H1 (cell line): ENCODE measurements around the gene GARNL3. TPM values are rescaled to one million over a fixed set of nuclear protein-coding genes. Genes with fewer than 3 reads are reported as not detected.

ENCODE experiments used
- CTCF ChIA-PET: fragments of 300-600 bp; sonication (Branson Sonifier 250); formaldehyde crosslinking; loops from one replicate; lab custom pipeline; 2021; ENCODE audit not compliant: partially characterized antibody; lab: Charles Lee
- POLR2A ChIA-PET: fragments of 300-600 bp; sonication (Branson Sonifier 250); formaldehyde crosslinking; loops from one replicate; lab custom pipeline; 2021; ENCODE audit warnings: inconsistent platforms; ENCODE audit not compliant: partially characterized antibody; lab: Charles Lee
- DNase-seq, 2 experiments: peaks; one replicate each; pipeline versions ENCODE4 v3.0.0 to v3.0.0-alpha.2; 2010 to 2022; ENCODE audit warnings: low spot score in 2 of 2, low read depth in 1 of 2, mixed read lengths in 1 of 2
- FAIRE-seq: peaks from 2 replicates; lab custom pipeline; 2011; peaks lifted over from hg19 to GRCh38; lab: Jason Lieb, UNC
- H2AFZ ChIP-seq: 2 replicates; pipeline ENCODE4 v1.8.1; 2012; ENCODE audit warnings: low read length, inconsistent platforms
- H2AK5ac ChIP-seq: 2 replicates; pipeline ENCODE4 v1.6.1; 2013; ENCODE audit warnings: low read depth, low read length
- H2BK120ac ChIP-seq: replicated peaks from 2 replicates; pipeline ENCODE3; 2013; ENCODE audit warnings: low read depth, low read length, inconsistent platforms
- H2BK12ac ChIP-seq: 2 replicates; pipeline ENCODE4 v1.6.1; 2013; ENCODE audit warnings: low read depth, low read length
- H2BK15ac ChIP-seq: 2 replicates; pipeline ENCODE4 v1.6.1; 2013; ENCODE audit warnings: low read length
- H2BK20ac ChIP-seq: 2 replicates; pipeline ENCODE4 v1.6.1; 2013; ENCODE audit warnings: low read length
- H2BK5ac ChIP-seq: 2 replicates; pipeline ENCODE4 v1.6.1; 2013; ENCODE audit warnings: low read depth, low read length
- H3K14ac ChIP-seq: 2 replicates; pipeline ENCODE4 v1.6.1; 2013; ENCODE audit warnings: inconsistent platforms; ENCODE audit not compliant: insufficient read length
- H3K18ac ChIP-seq: 2 replicates; pipeline ENCODE4 v1.6.1; 2013; ENCODE audit warnings: low read length; ENCODE audit errors: extremely low read depth
- H3K23ac ChIP-seq: 2 replicates; pipeline ENCODE4 v1.6.1; 2013; ENCODE audit warnings: inconsistent platforms; ENCODE audit not compliant: insufficient read length
- H3K23me2 ChIP-seq: 2 replicates; pipeline ENCODE4 v1.6.1; 2013; ENCODE audit warnings: low read depth, low read length
- H3K27ac ChIP-seq: 2 replicates; pipeline ENCODE4 v1.6.1; 2011; ENCODE audit warnings: low read depth, low read length, inconsistent platforms
- H3K27me3 ChIP-seq, 4 experiments: replicated peaks in 1 of 4; 1 replicate in 1 of 4; 2 replicates in 3 of 4; pipeline versions ENCODE4 v1.6.1 to v1.8.1; 2011 to 2013; ENCODE audit warnings: low read length in 3 of 4, mild to moderate bottlenecking in 3 of 4, inconsistent platforms in 2 of 4, mixed read lengths in 2 of 4, moderate library complexity in 1 of 4; ENCODE audit not compliant: control insufficient read depth in 3 of 4, insufficient read depth in 3 of 4; ENCODE audit errors: extremely low read depth in 1 of 4
- H3K36me3 ChIP-seq, 4 experiments: 2 replicates each; pipeline versions ENCODE4 v1.6.1 to v1.8.1; 2011 to 2013; ENCODE audit warnings: mild to moderate bottlenecking in 4 of 4, low read length in 3 of 4, moderate library complexity in 2 of 4, control low read depth in 1 of 4, inconsistent platforms in 1 of 4; ENCODE audit not compliant: insufficient read depth in 4 of 4, control insufficient read depth in 2 of 4
- H3K4ac ChIP-seq: replicated peaks from 2 replicates; pipeline ENCODE3; 2013; ENCODE audit warnings: low read length, low read depth, mixed read lengths, inconsistent platforms; ENCODE audit not compliant: insufficient read length
- H3K4me1 ChIP-seq, 4 experiments: replicated peaks in 1 of 4; 1 replicate in 1 of 4; 2 replicates in 3 of 4; pipeline versions ENCODE4 v1.6.1 to v1.8.1; 2011 to 2013; ENCODE audit warnings: low read length in 3 of 4, inconsistent platforms in 2 of 4, mixed read lengths in 1 of 4; ENCODE audit not compliant: insufficient read depth in 4 of 4, control insufficient read depth in 3 of 4
- H3K4me2 ChIP-seq, 2 experiments: 2 replicates each; pipeline versions ENCODE4 v1.6.1 to v1.8.1; 2011 to 2013; ENCODE audit warnings: low read depth in 2 of 2, low read length in 2 of 2, control low read depth in 1 of 2, inconsistent platforms in 1 of 2, mild to moderate bottlenecking in 1 of 2; ENCODE audit not compliant: insufficient read depth in 1 of 2
- H3K4me3 ChIP-seq, 4 experiments: fragments of 200-600, 300-600 bp in 1 of 4; sonication (generic), shearing (Covaris generic), sonication (Bioruptor Twin) in 1 of 4; 2 replicates each; pipeline versions ENCODE4 v1.5.1 to v1.8.1; 2011 to 2016; ENCODE audit warnings: low read length in 4 of 4, low read depth in 3 of 4, control low read depth in 2 of 4, inconsistent platforms in 2 of 4, mild to moderate bottlenecking in 2 of 4, mixed read lengths in 1 of 4, moderate library complexity in 1 of 4; ENCODE audit not compliant: insufficient read depth in 2 of 4; ENCODE audit errors: extremely low read depth in 1 of 4
- H3K56ac ChIP-seq: replicated peaks from 2 replicates; pipeline ENCODE3; 2013; ENCODE audit warnings: low read depth, mild to moderate bottlenecking, mixed read lengths, low read length, inconsistent platforms; ENCODE audit not compliant: insufficient read length
- H3K79me1 ChIP-seq: 2 replicates; pipeline ENCODE4 v1.6.1; 2013; ENCODE audit warnings: low read depth, low read length, control low read depth
- H3K79me2 ChIP-seq, 2 experiments: 2 replicates each; pipeline versions ENCODE4 v1.6.1 to v1.8.1; 2012 to 2013; ENCODE audit warnings: low read length in 2 of 2, mild to moderate bottlenecking in 2 of 2, inconsistent platforms in 1 of 2; ENCODE audit not compliant: insufficient read depth in 2 of 2, control insufficient read depth in 1 of 2
- H3K9ac ChIP-seq, 4 experiments: replicated peaks in 1 of 4; 1 replicate in 1 of 4; 2 replicates in 3 of 4; pipeline versions ENCODE4 v1.6.1 to v1.8.1; 2011 to 2013; ENCODE audit warnings: low read depth in 3 of 4, low read length in 3 of 4, control low read depth in 2 of 4, mild to moderate bottlenecking in 2 of 4, moderate library complexity in 2 of 4, inconsistent platforms in 1 of 4; ENCODE audit errors: extremely low read depth in 1 of 4
- H3K9me3 ChIP-seq, 2 experiments: 2 replicates each; pipeline versions ENCODE4 v1.6.1 to v1.8.1; 2012 to 2013; ENCODE audit warnings: mild to moderate bottlenecking in 2 of 2, moderate library complexity in 2 of 2, control low read depth in 1 of 2, inconsistent platforms in 1 of 2, low read depth in 1 of 2, low read length in 1 of 2, mixed read lengths in 1 of 2; ENCODE audit not compliant: insufficient read depth in 2 of 2
- H4K20me1 ChIP-seq, 2 experiments: replicated peaks in 1 of 2; 2 replicates each; pipeline versions ENCODE3 to v1.8.1; 2011 to 2013; ENCODE audit warnings: inconsistent platforms in 2 of 2, low read length in 2 of 2, mild to moderate bottlenecking in 1 of 2; ENCODE audit not compliant: insufficient read depth in 2 of 2, control insufficient read depth in 1 of 2
- H4K5ac ChIP-seq: 2 replicates; pipeline ENCODE4 v1.6.1; 2013; ENCODE audit warnings: low read length, low read depth, mixed read lengths, inconsistent platforms; ENCODE audit not compliant: insufficient read length
- H4K8ac ChIP-seq: 2 replicates; pipeline ENCODE4 v1.8.0; 2013; ENCODE audit warnings: mild to moderate bottlenecking, moderate library complexity, low read length, inconsistent platforms; ENCODE audit not compliant: insufficient read depth; ENCODE audit errors: extremely low read depth
- H4K91ac ChIP-seq: replicated peaks from 2 replicates; pipeline ENCODE3; 2013; ENCODE audit warnings: low read length, mixed read lengths, inconsistent platforms; ENCODE audit not compliant: insufficient read length
- ASH2L ChIP-seq: fragments of 200-600, 300-600 bp; sonication (generic); IDR thresholded peaks from one replicate; pipeline ENCODE4 v1.7.1; 2017; ENCODE audit warnings: low read length
- CEBPB ChIP-seq: IDR thresholded peaks from 2 replicates; pipeline ENCODE4 v1.6.1; 2012; ENCODE audit warnings: low read depth, low read length
- FOSL1 ChIP-seq: IDR thresholded peaks from 2 replicates; pipeline ENCODE4 v1.6.1; 2011; ENCODE audit warnings: mild to moderate bottlenecking, low read depth, low read length, moderate library complexity; ENCODE audit not compliant: insufficient read depth
- HDAC2 ChIP-seq, 2 experiments: fragments of 300-600 bp in 1 of 2; sonication (generic) in 1 of 2; IDR thresholded peaks; 2 replicates each; pipeline ENCODE4 v1.6.1; 2011 to 2012; ENCODE audit warnings: low read depth in 2 of 2, low read length in 2 of 2, mild to moderate bottlenecking in 2 of 2, moderate library complexity in 2 of 2, borderline replicate concordance in 1 of 2, inconsistent platforms in 1 of 2
- NANOG ChIP-seq: IDR thresholded peaks from 2 replicates; pipeline ENCODE4 v1.6.1; 2011; ENCODE audit warnings: low read length, low read depth, mild to moderate bottlenecking, inconsistent platforms; ENCODE audit not compliant: insufficient read depth, poor library complexity, severe bottlenecking
- SAP30 ChIP-seq: fragments of 300-600 bp; sonication (generic); IDR thresholded peaks from 2 replicates; pipeline ENCODE4 v1.7.1; 2012; ENCODE audit warnings: low read length, moderate library complexity, mild to moderate bottlenecking, inconsistent platforms; ENCODE audit not compliant: insufficient read depth, insufficient replicate concordance
- SIN3A ChIP-seq, 2 experiments: IDR thresholded peaks in 1 of 2; conservative IDR thresholded peaks in 1 of 2; 2 replicates each; pipeline ENCODE4 v1.6.1; 2011 to 2012; ENCODE audit warnings: low read length in 2 of 2, improper control_type of control experiment in 1 of 2, low read depth in 1 of 2, mild to moderate bottlenecking in 1 of 2
- SIX5 ChIP-seq: IDR thresholded peaks from 2 replicates; pipeline ENCODE4 v1.6.1; 2011; ENCODE audit warnings: mild to moderate bottlenecking, low read depth, low read length
- SUZ12 ChIP-seq: fragments of 200-600 bp; sonication (generic); IDR thresholded peaks from 2 replicates; pipeline ENCODE4 v1.6.1; 2012; ENCODE audit warnings: mild to moderate bottlenecking, inconsistent platforms, low read length, moderate library complexity, mixed read lengths
- WGBS, 2 experiments: shearing (Covaris generic) in 1 of 2; methylation state at CpG; one replicate each; pipeline versions ENCODE4 v1.1.6 to v1.1.7; 2013 to 2015; ENCODE audit warnings: low lambda C conversion rate in 2 of 2, mixed read lengths in 2 of 2, inconsistent platforms in 1 of 2, low coverage in 1 of 2, missing lambda C conversion rate in 1 of 2; ENCODE audit not compliant: insufficient replicate concordance in 2 of 2, insufficient coverage in 1 of 2, insufficient read length in 1 of 2; ENCODE audit errors: extremely low coverage in 1 of 2, missing lambda C conversion rate in 1 of 2; 5-methylcytosine and 5-hydroxymethylcytosine counted together
- polyA plus RNA-seq, 7 experiments: library from polyadenylated mRNA; depleted of rRNA in 3 of 7; stranded (reverse) in 5 of 7; unstranded in 2 of 7; fragments of >200 nt in 5 of 7; fragments of 200-250 nt in 2 of 7; gene quantifications; 1 replicate in 5 of 7; 2 replicates in 1 of 7; 4 replicates in 1 of 7; pipeline versions ENCODE4 v1.2.1 to v1.2.3, GENCODE V29; 2011 to 2013; ENCODE audit warnings: missing spikeins in 2 of 7, mixed read lengths in 2 of 7
- total RNA-seq: library from RNA; stranded (reverse); fragmentation: NEBNext Ultra II Directional; extraction: Animal tissue kit (Norgen Biotek cat#: 25700); gene quantifications from 2 replicates; pipeline ENCODE4 v1.2.1, GENCODE V29; 2021
- TF ChIP-seq, protein P1 (sequence below), 3 experiments: IDR thresholded peaks; 1 replicate in 2 of 3; 2 replicates in 1 of 3; pipeline versions ENCODE4 v1.5.1 to v1.6.1; 2011; ENCODE audit warnings: low read length in 3 of 3, mild to moderate bottlenecking in 3 of 3, inconsistent platforms in 2 of 3, low read depth in 1 of 3, moderate library complexity in 1 of 3; ENCODE audit not compliant: insufficient read depth in 1 of 3; ENCODE audit errors: control extremely low read depth in 1 of 3

The GARNL3 gene
- total and polyA plus RNA-seq, 2 of the 8 experiments (the other 6 are each of a cell fraction or from before 2014, with no cell fraction given) = 6.5 to 18.3 TPM

DNA sequence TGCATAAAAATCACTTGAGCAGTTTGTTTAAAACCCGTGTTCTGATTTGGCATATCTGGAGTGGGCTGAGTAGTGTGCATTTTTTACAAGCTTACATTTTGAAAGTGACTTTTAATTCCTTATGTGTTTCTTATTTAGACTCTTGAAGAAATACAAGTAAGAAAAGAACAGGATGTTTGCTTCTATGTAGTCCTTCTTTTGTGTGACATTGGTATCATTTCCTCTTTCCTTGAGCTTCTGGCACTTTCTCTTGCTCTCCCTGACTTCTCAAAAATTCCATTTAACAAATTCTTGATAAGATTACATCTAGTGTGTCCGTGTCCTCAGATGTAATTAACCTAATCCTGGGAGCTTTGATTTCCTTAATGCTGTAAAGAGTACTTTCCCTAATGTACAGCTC, 12.5 kb downstream of the GARNL3 start:
- 86% methylated on average over 2 of the region's 2 CpGs; no CpG with 5 or more reads in 1 of the 2 experiments for WGBS, 2 experiments
- H3K23ac ChIP-seq = no peak overlapping the region
- FAIRE-seq = no peak
- no peak overlapping the region for H3K9ac ChIP-seq
- H3K79me1 ChIP-seq = no peaks in the 10 kb centered on the region
- POLR2A ChIA-PET = no interaction called here
- H2BK5ac ChIP-seq = no peak overlapping the region
- H2BK12ac ChIP-seq = no peak overlapping the region
- no peak for DNase-seq
- H2AK5ac ChIP-seq = no peak overlapping the region
- H3K4ac ChIP-seq = no peak overlapping the region
- no peak overlapping the region for H3K4me2 ChIP-seq
- no peaks in the 10 kb centered on the region; a peak in 1 of 8 replicates for H3K36me3 ChIP-seq
- H4K20me1 ChIP-seq = no peaks in the 10 kb centered on the region
- H3K79me2 ChIP-seq = no peaks in the 10 kb centered on the region
- no peak overlapping the region for H3K4me3 ChIP-seq
- H2BK120ac ChIP-seq = no peak overlapping the region
- H4K8ac ChIP-seq = no peak overlapping the region
- H3K23me2 ChIP-seq = no peaks in the 10 kb centered on the region
- no peak overlapping the region for H3K14ac ChIP-seq
- H4K91ac ChIP-seq = no peak overlapping the region
- H2BK15ac ChIP-seq = no peak overlapping the region
- no peak overlapping the region for H2BK20ac ChIP-seq
- H3K27me3 ChIP-seq = no peaks in the 10 kb centered on the region
- H3K18ac ChIP-seq = no peak overlapping the region
- CTCF ChIA-PET = interaction anchor here (1.0 to 1.4 kb wide), 4 partner anchors 14 to 146 kb away, joined by 3 to 4 read pairs (median 4); no protein-coding TSS in a partner anchor
- no peak overlapping the region for H2AFZ ChIP-seq
- H4K5ac ChIP-seq = no peak overlapping the region
- H3K27ac ChIP-seq = no peak overlapping the region
- no peaks in the 10 kb centered on the region for H3K9me3 ChIP-seq
- no peak for TF ChIP-seq CEBPB
- TF ChIP-seq SIX5 = no peak
- no peak for TF ChIP-seq SAP30
- no peak for TF ChIP-seq SIN3A (conservative IDR thresholded peaks at IDR 0.05 in 1 of 2, IDR thresholded peaks at IDR 0.05 in 1 of 2; ENCODE audit: low read depth in 1 of 2, low read length in 2 of 2)
- TF ChIP-seq HDAC2 (IDR thresholded peaks at IDR 0.05; ENCODE audit: borderline replicate concordance in 1 of 2, low read depth in 2 of 2, low read length in 2 of 2) = no peak
- TF ChIP-seq SUZ12 = no peak
- TF ChIP-seq, protein P1, sequence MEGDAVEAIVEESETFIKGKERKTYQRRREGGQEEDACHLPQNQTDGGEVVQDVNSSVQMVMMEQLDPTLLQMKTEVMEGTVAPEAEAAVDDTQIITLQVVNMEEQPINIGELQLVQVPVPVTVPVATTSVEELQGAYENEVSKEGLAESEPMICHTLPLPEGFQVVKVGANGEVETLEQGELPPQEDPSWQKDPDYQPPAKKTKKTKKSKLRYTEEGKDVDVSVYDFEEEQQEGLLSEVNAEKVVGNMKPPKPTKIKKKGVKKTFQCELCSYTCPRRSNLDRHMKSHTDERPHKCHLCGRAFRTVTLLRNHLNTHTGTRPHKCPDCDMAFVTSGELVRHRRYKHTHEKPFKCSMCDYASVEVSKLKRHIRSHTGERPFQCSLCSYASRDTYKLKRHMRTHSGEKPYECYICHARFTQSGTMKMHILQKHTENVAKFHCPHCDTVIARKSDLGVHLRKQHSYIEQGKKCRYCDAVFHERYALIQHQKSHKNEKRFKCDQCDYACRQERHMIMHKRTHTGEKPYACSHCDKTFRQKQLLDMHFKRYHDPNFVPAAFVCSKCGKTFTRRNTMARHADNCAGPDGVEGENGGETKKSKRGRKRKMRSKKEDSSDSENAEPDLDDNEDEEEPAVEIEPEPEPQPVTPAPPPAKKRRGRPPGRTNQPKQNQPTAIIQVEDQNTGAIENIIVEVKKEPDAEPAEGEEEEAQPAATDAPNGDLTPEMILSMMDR (IDR thresholded peaks at IDR 0.05; ENCODE audit: control extremely low read depth in 1 of 3, insufficient read depth in 1 of 3, low read depth in 1 of 3, low read length in 3 of 3) = no peak
- no peak for TF ChIP-seq ASH2L
- no peak for TF ChIP-seq NANOG
- TF ChIP-seq FOSL1 = no peak
- H3K56ac ChIP-seq = no peak overlapping the region
- peaks cover 0 to 4% (median 0%) of the 10 kb centered on the region in 4 experiments; a peak in 1 of 7 replicates for H3K4me1 ChIP-seq
